SKM-1 treated with dmso at 0.1 percent for 144 hours (cell line): ENCODE data around the gene GNB1L.
"Not testable (repeated sequence)": the region's sequence is repeated elsewhere in the genome, so short reads cannot be mapped to it uniquely, and the experiment has no call there.

ENCODE experiments used
- DNase-seq: peaks from one replicate; lab custom pipeline; 2025; ENCODE audit not compliant: unreplicated experiment; lab: John Stamatoyannopoulos, UW

The GNB1L gene

DNA sequence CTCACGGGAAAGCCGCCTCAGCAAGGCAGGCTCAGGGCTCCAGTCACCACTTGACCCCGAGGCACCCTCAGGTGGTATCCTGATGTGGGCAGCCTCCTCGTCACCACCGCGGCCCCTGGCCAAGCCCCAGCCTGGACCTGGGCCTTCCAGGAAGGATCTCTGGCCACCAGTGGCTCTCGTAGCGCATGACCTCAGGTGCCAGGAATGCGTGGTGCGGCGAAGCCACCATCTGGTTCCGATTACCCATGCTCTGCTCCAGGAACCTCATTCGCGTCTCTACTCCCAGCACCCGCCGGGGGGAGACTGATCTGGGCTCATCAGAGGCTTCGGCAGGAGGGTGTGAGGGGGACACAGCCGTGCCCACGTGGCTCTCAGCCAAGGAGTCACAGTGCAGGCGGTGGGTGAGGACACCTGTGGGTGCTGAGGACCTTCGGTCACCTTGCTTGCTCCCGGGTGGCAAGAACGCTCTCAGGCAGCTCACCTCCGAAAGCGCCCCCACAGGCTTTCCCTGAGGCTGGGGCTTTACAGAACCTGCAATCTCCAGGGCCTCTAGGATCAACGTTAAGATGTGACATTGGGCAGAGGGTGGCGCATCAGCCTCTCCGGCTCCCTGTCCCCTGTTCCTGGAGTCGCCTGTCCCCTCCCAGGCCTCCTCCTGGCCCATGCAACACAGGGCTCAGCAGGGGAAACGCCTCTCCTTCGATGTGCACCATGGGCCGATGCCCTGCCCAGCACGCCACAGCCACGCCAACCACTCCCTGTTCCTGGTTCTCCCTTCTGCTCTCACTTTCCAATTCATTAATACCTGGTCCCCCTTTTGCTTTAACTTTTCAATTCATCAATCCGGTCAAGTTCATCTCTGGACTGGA is 55.1 kb downstream of the GNB1L start:
- no peak for DNase-seq

DNA sequence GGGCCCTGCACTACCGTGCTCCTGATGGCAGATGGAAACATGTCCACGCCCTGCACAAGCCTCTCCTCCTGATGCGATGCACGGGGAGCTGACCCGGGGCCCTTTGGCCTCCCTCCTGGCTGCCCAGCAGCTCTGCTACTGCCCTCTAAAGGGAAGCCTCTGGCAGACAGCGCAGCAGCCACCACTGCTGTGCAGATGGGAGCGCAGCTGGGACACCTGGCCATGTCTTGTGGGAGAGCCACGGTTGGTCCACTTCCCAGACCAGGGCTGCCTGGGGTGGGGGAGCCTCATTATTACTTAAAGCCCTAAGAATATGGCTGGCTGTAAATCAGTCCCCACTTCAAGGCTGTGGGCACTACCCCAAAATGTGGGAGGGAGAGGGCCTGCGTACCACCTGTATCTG is 55.8 kb downstream of the GNB1L start:
- no peak for DNase-seq

DNA sequence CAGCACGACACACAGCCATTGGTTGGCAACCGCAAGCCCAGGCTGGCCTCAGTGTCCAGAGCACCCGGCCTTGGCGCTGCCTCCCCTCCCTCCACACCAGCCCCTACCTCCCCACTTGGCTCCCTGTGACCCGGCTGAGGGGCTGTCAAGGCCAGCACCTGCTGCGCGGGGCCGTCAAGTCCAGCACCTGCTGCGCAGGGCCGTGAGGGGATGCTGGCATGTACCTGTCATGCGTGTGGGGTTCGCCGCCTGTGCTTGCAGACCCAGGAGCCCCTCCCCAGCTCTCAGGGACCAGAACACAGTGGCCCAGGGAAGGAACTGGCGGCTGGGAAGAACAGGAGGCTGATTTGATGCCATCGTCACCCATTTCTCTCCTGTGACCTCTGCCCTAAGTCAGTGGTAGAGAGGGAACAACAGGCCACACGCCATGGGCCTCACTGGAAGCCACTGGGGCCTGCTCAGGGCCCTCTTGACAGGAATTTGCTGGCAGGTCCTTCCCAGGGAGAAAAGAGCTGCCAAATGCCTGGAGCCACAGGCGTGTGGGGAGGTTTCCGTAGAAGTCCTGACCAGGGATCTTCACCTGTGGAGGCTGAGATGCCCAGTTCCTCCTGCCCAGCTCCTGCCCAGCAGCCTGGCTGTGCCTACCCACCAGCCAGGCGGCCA is 56.5 kb downstream of the GNB1L start:
- no peak for DNase-seq

DNA sequence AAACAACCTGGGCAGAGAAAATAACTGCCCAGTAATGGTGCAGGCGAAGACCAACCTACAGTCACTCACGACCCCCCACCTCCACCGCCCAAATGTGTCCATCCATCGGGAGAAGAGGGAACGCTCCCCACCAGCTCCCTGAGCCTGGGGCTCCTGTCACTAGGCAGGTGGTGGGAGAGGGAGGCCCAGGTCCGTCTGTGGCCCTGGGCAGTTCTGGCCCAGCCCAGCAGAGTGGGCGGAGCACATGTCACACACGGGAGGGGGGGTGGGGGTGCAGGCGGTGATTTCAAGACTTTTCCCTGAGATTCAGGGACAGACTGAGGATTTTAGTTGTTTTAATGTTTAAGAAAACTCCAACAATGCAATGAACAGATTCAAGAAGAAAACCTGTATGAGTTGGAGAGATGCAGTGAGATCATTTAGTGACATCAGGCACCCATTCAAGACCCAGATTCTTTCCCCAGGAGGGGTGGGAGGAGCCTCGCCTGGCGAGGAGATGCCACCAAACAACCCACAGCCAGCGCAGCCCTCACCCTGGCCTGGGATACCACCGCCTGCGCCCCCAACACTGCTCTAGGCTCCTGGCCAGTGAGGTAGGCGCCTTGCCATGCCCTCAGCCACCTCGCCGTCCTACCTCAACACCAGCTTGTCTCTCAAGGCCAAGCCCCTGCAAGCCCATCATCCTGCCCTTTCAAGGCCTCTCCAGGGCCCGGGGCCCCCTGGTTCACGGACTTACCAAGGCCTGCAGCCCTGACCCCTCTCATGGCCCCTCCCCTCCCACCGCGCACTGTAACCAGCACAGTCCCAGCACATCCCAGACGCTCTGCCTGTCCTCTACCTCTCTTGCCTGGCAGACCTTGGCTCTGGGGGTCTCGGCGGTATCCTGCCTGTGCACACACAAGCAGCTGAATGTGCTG is 57.3 kb downstream of the GNB1L start:
- no peak for DNase-seq

DNA sequence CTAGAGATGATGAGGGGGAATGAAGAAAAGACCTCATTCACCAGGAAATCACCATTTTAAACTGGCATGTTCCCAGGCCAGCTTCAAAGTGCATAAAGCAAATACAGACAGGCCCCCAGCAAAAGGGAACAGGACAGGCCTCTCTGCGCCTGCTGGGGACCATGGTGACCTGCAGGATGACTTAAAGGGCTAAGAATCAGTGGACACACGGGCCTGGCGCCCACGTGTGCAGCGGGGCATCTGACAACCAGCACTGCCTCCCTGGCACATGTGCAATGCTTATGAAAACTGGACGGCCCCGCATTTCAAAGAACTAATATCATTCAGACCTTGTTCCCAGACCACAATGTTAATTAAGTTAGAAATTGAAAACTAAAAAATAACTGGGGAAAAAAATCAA is 58.5 kb downstream of the GNB1L start:
- DNase-seq = no peak

DNA sequence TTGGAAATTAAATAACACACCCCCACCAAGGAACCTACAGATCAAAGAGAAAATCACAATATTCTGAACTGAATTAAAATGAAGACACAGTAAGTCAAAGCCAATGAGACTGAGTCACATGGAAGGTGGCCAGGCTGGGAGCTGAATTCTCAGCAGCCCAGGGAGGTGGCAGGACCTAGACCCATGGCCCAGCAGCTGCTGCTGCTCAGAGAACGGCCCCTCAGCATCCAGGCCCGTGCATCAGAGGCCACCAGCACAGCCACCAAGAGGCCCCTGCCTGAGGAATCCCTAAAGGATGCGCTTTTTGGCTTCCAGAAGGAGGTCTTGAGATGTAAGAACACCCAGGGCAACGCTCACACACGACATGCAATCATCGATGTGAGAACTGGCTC is 59.1 kb downstream of the GNB1L start:
- DNase-seq = no peak

DNA sequence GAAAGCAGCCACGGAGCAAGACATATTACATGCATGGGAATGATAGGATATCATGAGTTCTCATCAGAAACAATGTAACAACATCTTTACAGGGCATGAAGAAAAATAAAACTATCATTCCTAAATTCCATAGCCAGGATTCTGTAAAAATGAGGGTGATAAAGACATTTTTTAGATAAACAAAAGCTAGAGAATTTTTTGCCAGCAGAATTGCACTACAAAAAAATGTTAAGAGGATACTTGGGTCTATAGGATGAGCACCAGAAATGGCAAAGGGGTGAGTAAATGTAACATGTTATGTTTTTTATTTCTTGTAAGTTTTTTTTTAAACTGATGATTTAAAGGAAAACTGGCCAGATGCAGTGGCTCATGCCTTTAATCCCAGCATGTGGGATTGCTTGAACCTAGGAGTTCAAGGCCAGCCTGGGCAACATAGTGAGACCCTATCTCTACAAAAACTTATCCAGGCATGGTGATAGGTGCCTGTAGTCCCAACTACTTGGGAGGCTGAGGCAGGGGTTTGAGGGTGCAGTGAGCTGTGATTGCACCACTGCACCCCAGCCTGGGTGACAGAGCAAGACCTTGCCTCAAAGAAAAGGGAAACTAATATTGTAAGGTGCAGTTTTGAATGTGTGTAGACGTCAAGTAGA is 60.9 kb downstream of the GNB1L start:
- no peak for DNase-seq

DNA sequence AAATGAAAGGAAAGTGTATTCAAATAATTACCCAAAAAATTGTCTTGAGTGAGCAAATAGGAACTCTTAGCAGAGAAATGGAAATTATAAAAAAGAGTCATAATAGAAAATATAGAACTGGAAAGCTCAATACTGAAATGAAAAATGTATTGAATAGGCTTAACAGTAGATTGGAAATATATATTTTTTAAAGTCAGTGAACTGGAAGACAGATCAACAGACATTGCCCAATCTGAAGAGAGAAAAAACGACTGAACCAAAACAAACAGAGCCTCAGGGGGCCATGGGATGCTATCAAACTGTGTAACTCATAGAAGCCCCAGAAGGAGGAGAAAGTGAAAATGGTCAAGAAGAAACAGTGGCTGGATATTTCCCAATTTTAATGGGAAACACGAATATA is 61.5 kb downstream of the GNB1L start:
- no peak for DNase-seq

DNA sequence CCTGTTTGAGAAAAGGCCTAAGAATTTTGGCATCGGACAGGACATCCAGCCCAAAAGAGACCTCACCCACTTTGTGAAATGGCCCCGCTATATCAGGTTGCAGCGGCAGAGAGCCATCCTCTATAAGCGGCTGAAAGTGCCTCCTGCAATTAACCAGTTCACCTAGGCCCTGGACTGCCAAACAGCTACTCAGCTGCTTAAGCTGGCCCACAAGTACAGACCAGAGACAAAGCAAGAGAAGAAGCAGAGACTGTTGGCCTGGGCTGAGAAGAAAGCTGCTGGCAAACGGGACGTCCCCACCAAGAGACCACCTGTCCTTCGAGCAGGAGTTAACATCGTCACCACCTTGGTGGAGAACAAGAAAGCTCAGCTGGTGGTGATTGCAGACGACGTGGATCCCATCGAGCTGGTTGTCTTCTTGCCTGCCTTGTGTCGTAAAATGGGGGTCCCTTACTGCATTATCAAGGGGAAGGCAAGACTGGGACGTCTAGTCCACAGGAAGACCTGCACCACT is 62.2 kb downstream of the GNB1L start:
- DNase-seq = not testable (repeated sequence)

DNA sequence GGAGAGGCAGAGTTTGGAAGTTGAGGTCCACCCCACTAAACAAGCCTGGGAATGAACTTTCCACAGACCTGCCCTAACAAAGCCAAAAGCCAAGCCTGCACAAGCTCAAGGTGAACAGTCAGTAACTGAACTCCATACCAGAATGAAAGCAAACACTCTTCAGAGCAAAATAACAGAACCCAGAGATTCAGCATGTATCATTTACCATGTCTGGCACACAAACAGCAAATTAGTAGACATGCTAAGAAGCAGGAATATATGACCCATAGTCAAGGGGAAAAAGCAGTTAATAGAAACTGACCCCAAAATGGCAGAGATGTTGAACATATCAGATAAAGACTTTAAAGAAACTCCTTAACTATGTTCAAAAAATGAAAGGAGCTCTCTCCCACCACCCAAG is 62.8 kb downstream of the GNB1L start:
- DNase-seq = no peak

DNA sequence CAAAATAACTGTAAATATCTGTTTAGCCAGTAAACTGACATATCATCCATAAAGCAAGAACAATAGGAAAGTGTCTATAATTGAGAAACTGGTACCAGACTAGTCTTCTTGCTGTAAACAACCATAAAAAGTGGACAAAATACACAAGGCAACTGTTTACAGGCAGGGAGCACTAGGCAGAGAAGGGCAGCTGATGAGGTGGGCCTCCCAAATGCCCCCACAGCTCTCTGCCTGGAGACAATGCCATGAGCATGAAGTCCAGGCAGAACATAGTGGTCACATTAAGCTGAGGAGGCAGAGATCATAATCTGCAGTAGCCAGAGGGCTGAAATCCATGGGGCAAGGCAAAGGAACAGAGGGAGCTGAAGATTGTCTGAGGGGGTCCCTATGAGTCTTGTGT is 63.4 kb downstream of the GNB1L start:
- DNase-seq = no peak

DNA sequence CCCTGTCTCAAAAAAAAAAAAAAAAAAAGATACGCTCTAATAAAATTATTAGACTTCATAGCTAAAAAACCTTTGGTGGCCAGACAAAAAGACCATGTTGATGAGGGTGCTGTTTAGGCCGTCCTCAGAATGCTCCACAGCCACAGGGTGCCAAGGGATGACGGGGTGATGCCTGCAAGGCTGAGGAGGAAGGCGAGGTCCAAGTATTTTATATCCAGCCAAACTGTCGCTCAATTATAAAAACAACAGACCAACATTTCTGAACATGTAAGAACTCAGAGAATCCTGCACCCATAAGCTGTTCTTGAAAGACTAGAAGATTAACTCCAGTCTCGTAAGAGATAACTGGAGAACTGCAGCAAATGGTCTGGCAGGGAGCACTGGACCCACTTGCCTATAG is 64.8 kb downstream of the GNB1L start:
- DNase-seq = no peak

DNA sequence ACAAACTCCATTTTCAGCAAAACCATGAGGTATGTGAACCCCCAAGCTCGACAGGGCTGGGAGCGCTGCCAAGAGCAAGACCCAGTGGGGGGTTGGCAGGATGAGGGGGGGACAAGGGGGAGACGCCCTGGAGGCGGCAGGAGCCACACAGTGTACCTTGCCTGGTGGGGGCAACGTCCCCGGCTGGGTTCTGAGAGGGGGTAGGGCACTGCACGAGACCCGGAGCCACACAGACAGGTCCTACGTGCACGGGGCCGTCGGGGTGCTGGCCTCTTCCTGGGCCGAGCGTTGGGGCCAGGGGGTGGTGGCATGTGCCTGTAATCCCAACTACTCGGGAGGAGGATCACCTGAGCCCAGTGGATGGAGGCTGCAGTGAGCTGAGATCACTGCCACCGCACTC is 65.3 kb downstream of the GNB1L start:
- no peak for DNase-seq

DNA sequence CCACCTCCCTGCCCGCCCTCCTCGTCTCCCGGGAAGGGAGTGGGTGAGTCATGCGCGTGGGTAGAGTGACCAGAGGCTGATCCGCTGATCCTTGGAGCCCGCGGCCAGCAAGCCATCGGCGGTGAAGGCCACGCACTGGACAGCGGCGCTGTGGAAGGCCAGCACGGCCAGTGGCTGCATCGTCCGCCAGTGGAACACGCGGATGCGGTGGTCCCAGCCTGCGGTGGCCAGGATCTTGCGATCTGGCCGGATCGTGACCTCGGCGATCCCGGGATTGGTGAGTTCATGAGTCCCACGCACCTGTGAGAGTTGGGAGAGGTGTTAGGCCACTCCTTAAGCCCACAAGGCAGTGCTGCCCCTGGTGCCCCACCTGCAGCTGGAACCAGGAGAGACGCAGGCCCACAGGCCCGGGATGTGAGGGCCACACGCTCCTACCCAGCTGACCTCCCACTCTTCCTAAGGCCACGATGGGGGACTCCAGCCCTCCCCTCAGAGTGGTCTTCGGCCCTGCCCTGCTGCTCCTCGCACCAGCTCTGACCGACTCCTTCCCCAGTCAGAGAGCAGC is 65.9 kb downstream of the GNB1L start:
- no peak for DNase-seq

DNA sequence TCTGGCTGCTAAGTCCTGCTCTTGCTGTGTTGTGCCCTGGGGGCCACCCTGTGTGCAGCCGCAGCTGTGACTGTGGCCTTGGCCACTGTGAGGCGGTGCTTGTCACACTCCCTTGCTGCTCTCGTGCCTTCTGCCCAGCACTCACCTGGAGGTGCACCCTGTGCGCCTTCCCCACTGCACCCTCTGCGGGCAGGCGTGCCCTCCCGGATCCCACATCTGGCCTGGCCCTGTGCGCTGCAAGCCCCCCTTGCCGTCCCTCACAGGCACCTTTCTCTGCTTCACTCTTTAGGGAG is 66.9 kb downstream of the GNB1L start:
- no peak for DNase-seq

DNA sequence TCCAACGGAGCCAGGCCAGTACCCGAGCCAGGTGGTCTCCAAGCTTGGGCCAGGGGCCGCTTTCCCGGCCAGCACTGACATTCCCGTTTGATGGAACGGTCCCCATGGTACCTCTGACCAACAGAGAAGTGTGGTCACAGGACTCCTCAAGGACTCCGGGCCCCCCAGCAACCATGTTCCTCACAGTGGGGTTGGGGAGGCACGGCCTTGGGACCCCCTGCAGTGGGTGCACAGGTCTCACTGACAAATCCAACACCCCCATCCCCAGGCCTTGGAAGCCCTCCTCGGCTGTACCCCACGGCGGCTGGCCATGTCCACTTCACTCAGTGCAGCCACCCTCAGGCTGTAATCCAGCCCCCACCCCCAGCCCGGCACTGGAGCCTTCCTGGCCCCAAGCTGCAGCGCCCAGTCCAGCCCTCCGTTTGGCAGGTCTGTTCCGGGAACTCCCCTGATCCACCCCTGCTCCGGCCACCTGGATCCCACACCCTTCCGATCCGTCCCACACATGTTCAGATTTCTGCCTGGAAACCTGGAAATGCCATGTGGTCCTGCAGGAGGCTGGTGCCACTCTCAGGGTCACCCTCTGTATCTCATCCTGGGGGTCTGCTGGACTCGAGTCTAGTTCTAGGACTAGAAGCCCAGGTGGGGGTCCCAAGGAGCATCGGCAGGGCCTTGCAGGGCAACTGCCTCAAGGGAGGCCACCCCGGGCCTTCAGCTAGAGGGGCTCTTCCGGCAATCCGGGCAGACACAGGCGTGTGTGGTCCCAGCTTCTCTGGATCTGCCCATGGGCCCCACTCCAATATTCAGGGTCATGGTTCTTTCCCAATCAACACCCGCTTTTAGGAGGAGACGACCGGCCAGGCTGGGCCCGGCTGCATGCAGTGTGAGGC is 67.5 kb downstream of the GNB1L start:
- DNase-seq = no peak

DNA sequence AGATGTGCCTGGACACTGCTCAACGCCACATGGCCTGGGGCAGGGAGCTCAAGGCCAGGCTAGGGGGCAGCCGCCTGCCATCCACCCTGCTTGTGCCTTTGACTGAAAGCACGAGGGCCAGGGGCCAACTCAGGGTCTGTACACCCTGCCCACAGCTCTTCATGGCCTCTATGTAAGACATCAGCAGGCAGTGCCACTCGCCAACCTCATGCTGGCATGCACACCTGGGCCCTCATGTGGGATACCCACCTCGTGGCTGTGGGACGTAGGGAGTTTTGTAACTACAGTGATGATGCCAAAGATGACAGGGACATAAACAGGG is 68.4 kb downstream of the GNB1L start:
- no peak for DNase-seq

DNA sequence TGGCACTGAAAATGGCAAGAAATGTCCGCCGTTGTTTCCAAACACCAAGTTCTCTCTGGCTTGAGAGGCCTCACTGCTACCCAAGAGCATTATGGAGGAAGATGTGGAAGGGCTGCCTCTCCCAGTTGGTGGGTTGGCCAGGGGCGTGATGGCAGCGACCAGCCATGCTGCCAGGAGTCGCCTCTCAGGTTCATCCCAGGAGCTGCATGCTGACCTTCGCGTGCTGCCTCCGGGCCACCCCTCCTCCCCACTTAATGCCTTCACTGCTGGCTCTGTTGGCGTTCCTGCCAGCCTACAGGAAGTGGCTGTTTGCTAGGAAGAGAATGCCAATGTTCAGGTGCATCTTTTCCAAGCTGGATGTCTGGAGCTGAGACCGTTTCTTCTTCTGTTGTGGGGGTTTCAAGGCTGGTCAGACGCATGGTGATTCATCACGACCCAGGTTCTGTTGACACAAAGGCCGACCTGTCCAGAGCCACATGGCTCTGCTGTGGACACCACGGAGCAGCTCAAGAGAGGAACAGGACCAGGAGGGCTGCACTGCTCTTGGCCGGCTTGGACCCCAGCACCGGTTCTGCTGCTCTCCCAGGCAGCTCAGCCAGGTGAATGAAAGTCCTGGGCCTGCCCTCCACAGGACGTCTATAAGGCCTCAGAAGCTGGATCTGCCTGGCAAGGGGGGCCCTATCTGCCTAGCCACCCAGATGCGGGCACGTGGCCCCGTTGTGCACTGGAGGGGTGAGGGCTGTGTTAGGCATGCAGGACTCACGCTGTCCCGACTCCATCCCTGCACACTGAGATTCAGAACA is 69.0 kb downstream of the GNB1L start:
- no peak for DNase-seq
